ENCODE results near the gene FANK1. TPM values are rescaled to one million over a fixed set of nuclear protein-coding genes. Genes with fewer than 3 reads are reported as not detected.

FANK1 gene
- total RNA-seq, 2 experiments from 2014 or later, result not detected

- H4K20me1 ChIP-seq (ENCODE audit: insufficient read depth, low read length), result no peaks in the 10 kb centered on the region
- no peak overlapping the region for H3K4me3 ChIP-seq (ENCODE audit: low read depth, low read length, poor library complexity, severe bottlenecking)
- H3K9me3 ChIP-seq (ENCODE audit: low read length), result peaks cover 14% of the 10 kb centered on the region
- no peak overlapping the region for H2AFZ ChIP-seq (ENCODE audit: low read length)
- H3K4me2 ChIP-seq (ENCODE audit: low read length), result no peak overlapping the region
- no peak overlapping the region for H3K27ac ChIP-seq (ENCODE audit: low read depth, low read length, poor library complexity, severe bottlenecking)
- no peaks in the 10 kb centered on the region for H3K9me2 ChIP-seq (ENCODE audit: insufficient read depth, low read length)
- intact Hi-C loops (cut with micrococcal nuclease; ENCODE audit: unreplicated experiment), result no loop called here
- BruUV-seq (replicated peaks), result no TSS peak
- POLR2A ChIA-PET, result interaction anchor here (0.7 kb wide), 2 partner anchors 271 to 409 kb away, joined by 3 read pairs; no protein-coding TSS in a partner anchor
- no peaks in the 10 kb centered on the region for H3K36me3 ChIP-seq (ENCODE audit: insufficient read depth, low read length)
- no peaks in the 10 kb centered on the region for H3K79me2 ChIP-seq (ENCODE audit: insufficient read depth, low read depth, low read length)
- no peaks in the 10 kb centered on the region for H3K4me1 ChIP-seq (ENCODE audit: insufficient read depth, low read length, poor library complexity, severe bottlenecking)
- TF ChIP-seq EZH2phosphoT487 (IDR thresholded peaks at IDR 0.05; ENCODE audit: borderline replicate concordance, low read depth, low read length) (no peak), CTCF (conservative IDR thresholded peaks at IDR 0.05; ENCODE audit: low read length) (no peak)
- no peak for DNase-seq (ENCODE audit: low spot score)
- CTCF ChIA-PET (ENCODE audit: unreplicated experiment), result no interaction called here
Measured at GRCh38 chr10:125871338-125871737, 25.0 kb upstream of the FANK1 start.

GRCh38 chr10:125878957-125879835, 17.2 kb upstream of the FANK1 start:
- H3K36me3 ChIP-seq (ENCODE audit: insufficient read depth, low read length), result no peaks in the 10 kb centered on the region
- no peak for TF ChIP-seq CTCF (conservative IDR thresholded peaks at IDR 0.05; ENCODE audit: low read length)
- no peak for TF ChIP-seq EZH2phosphoT487 (IDR thresholded peaks at IDR 0.05; ENCODE audit: borderline replicate concordance, low read depth, low read length)
- no peaks in the 10 kb centered on the region for H3K9me2 ChIP-seq (ENCODE audit: insufficient read depth, low read length)
- no peak overlapping the region for H3K27ac ChIP-seq (ENCODE audit: low read depth, low read length, poor library complexity, severe bottlenecking)
- no peak overlapping the region for H2AFZ ChIP-seq (ENCODE audit: low read length)
- intact Hi-C loops (cut with micrococcal nuclease; ENCODE audit: unreplicated experiment), result no loop called here
- no peaks in the 10 kb centered on the region for H3K79me2 ChIP-seq (ENCODE audit: insufficient read depth, low read depth, low read length)
- peaks cover 20% of the 10 kb centered on the region for H3K9me3 ChIP-seq (ENCODE audit: low read length)
- H3K4me2 ChIP-seq (ENCODE audit: low read length), result no peak overlapping the region
- CTCF ChIA-PET (ENCODE audit: unreplicated experiment), result no interaction called here
- no TSS peak for BruUV-seq (replicated peaks)
- POLR2A ChIA-PET, result interaction anchor here (0.7 kb wide), 1 partner anchor 189 kb away, joined by 3 read pairs; no protein-coding TSS in a partner anchor
- H4K20me1 ChIP-seq (ENCODE audit: insufficient read depth, low read length), result no peaks in the 10 kb centered on the region
- DNase-seq (ENCODE audit: low spot score), result no peak
- no peaks in the 10 kb centered on the region for H3K4me1 ChIP-seq (ENCODE audit: insufficient read depth, low read length, poor library complexity, severe bottlenecking)
- no peak overlapping the region for H3K4me3 ChIP-seq (ENCODE audit: low read depth, low read length, poor library complexity, severe bottlenecking)

GRCh38 chr10:125880719-125881118, 15.6 kb upstream of the FANK1 start:
- Histone ChIP-seq H3K4me1 (ENCODE audit: insufficient read depth, low read length, poor library complexity, severe bottlenecking) (no peaks in the 10 kb centered on the region), H3K79me2 (ENCODE audit: insufficient read depth, low read depth, low read length) (no peaks in the 10 kb centered on the region), H3K4me3 (ENCODE audit: low read depth, low read length, poor library complexity, severe bottlenecking) (no peak overlapping the region), H3K4me2 (ENCODE audit: low read length) (no peak overlapping the region), H3K9me3 (ENCODE audit: low read length) (peaks cover 12% of the 10 kb centered on the region), H3K9me2 (ENCODE audit: insufficient read depth, low read length) (no peaks in the 10 kb centered on the region), H2AFZ (ENCODE audit: low read length) (no peak overlapping the region), H3K36me3 (ENCODE audit: insufficient read depth, low read length) (no peaks in the 10 kb centered on the region), H4K20me1 (ENCODE audit: insufficient read depth, low read length) (no peaks in the 10 kb centered on the region), H3K27ac (ENCODE audit: low read depth, low read length, poor library complexity, severe bottlenecking) (no peak overlapping the region)
- no peak for DNase-seq (ENCODE audit: low spot score)
- TF ChIP-seq EZH2phosphoT487 (IDR thresholded peaks at IDR 0.05; ENCODE audit: borderline replicate concordance, low read depth, low read length) (no peak), CTCF (conservative IDR thresholded peaks at IDR 0.05; ENCODE audit: low read length) (no peak)
- CTCF ChIA-PET (ENCODE audit: unreplicated experiment), result no interaction called here
- intact Hi-C loops (cut with micrococcal nuclease; ENCODE audit: unreplicated experiment), result no loop called here
- POLR2A ChIA-PET, result no interaction called here
- no TSS peak for BruUV-seq (replicated peaks)
